HK-2 (cell line): ENCODE measurements around the gene SLC39A7.
A peak's percentile ranks its signal among the peaks of the same experiment; 100 is the strongest.

Experiments
- DNase-seq: peaks from one replicate; pipeline ENCODE4 v3.0.0-alpha.2; 2018; ENCODE audit not compliant: unreplicated experiment

SLC39A7 gene, protein sequence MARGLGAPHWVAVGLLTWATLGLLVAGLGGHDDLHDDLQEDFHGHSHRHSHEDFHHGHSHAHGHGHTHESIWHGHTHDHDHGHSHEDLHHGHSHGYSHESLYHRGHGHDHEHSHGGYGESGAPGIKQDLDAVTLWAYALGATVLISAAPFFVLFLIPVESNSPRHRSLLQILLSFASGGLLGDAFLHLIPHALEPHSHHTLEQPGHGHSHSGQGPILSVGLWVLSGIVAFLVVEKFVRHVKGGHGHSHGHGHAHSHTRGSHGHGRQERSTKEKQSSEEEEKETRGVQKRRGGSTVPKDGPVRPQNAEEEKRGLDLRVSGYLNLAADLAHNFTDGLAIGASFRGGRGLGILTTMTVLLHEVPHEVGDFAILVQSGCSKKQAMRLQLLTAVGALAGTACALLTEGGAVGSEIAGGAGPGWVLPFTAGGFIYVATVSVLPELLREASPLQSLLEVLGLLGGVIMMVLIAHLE

DNA sequence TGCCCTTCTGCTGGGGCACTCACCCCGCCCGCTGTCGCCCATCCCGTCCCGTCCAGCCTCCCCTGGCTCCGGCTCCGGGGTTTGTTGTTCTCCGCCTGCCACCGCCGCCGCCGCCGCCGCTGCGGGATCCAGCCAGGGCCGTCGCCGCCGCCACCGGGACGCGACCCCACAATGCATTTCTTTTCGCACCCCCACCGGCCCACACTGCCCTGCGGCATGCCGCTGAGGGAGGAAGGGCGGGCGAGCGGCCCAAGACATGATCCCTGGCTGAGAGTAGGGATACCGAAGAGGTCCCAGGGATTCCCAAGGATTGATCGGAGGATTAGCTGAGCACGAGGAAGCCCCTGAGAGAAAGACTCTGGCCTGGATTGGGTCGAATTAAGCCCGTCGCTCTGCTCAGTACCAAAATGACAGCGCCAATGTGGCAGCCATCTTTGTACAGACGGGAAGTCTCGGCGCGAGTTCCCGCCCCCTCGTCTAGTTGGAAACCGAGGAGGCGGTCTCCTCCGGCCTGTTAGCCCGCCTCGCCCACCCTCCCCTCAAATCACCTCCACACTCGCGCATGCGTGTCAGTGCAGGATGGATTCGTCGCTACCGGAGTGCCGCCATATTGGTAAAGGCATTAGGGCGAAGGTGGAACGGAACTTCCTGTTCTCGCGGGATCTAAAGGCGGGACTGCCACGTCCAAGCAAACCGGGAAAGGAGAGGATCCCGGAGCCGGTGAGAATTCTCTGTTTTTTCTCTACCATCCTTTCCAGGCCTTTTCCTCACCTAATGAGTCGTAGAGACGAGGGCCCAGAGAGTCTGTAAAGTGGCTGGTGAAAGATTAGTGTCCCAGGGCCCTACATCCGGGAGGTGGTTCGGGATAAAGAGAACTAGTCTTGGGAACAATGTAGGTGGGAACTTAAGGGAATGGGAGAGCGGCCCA is at the start of gene SLC39A7, which contains the start of gene RXRB:
Gene SLC39A7, plus strand, starts transcription at position 649 of the 928 bp plus-strand sequence. CDS start 379 bp downstream, outside the sequence.
Gene RXRB, minus strand, starts transcription at position 447 of the 928 bp plus-strand sequence. Its CDS starts 189 bp downstream, at position 258.
- DNase-seq: peak; percentile 99

DNA sequence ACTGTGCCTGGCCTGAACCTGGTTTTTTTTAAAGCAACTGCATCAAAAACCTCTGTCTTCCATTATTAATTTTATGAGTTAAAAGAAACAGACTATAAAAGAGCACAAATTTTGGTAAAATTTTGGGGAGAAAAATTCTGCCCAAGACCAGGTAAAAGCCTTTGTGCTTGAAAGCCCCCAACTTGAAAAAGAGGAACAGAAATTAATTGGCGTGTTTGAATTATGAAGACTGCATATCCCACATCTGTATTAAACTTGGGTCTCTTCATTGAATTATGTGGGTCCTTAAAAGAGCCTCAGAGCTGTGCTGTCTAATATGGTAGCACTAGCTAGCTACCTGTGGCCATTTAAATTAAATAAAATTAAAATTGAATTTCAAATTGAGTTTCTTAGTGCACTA is 49.6 kb upstream of the SLC39A7 start:
- no peak for DNase-seq

DNA sequence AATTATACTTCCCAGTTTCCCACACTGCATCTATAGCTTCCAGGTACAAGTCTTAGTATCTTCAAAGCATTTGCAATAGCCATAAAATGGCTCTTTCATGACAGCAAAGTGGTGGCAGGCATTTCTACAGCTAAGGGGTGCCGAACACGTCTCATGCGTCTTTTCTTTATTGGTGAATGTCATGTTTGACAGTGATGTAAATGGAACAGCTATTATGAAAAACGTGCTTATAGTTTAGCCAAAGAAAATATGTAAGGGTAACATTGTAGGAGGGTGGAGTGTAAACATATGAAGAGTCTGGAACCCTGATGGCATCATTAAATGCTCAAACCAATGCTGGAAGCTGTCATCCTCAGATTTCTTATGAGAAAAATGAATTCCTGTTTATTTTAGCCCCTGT is 46.3 kb upstream of the SLC39A7 start:
- DNase-seq: no peak

DNA sequence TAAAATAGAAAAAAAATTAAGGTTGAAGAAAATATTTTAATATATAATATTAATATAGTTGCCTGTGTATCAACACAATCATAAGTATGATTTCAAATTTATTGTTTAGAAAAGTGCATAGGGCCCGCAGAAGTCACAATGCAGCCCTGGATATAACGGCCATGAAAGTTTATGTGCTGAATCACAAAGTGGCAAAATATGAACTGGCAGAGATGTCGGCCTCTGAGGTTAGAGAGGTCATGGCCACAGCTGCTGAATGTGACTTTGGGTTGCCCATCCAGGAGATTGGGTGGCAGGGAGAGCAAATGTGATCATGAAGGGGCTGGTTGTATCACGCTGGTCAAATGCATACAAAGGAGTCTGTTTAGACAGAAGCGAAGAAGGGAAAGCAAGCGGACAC is 44.1 kb upstream of the SLC39A7 start:
- no peak for DNase-seq

DNA sequence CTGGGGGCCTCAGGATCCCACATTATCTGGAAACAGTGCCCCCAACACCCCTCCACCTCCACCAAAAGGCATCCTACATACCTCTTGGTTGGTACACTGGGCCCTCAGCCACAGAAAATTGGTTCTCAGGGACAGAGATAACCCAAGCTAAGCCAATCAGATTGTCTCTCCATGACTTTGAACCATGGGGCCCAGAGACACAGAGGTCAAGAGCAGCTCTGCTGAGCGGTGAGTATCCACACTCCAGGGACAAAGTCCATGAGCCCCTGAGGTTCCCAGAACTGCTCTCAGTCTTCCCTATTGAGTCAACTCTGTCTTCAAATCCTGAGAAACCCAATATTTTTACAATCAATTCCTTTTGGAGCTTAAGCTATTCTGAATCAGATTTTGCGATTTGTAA is 43.7 kb upstream of the SLC39A7 start:
- DNase-seq: no peak

DNA sequence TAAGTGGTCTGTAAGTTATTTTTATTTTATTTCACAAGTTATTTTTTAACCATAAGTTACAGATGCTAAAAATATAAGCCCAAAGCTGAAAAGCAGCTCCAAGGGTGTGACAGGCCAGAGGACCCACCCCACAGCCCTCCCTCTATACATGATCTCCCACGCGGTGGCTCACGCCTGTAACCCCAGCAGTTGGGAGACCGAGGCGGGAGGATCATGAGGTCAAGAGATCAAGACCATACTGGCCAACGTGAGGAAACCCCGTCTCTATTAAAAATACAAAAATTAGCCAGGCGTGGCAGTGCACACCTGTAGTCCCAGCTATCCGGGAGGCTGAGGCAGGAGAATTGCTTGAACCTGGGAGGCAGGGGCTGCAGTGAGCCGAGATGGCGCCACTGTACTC is 40.6 kb upstream of the SLC39A7 start:
- DNase-seq: no peak

DNA sequence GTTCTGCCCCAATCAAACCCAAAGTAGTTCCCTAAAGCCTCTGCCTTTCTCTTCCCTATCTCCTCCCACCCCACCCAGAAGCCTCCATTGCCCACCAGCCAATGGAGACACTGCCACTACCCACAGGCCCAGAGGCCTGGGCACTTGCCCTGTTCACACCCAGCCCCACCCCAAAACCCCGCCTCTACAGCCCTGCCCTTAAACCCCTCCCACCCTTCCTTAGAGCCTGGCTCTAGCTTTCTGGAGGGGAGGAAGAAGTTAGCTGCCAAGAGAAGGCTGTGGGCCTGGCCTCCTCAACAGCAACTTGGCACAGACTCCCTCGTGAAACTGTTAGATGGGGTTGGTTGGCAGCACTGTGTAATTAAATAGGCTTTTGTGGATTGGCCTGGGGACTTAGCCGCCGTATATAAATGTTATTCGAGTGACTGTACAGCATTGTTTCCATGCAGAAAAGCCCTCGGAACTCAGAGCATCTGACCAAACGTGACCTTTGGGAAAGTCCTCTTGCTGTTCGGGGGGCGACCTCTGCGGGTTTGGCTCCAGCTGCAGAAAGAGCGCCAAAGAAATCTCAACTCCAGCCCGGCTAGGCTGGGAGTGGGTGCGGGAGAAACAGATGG is 39.8 kb upstream of the SLC39A7 start:
- peak; percentile 42 for DNase-seq

DNA sequence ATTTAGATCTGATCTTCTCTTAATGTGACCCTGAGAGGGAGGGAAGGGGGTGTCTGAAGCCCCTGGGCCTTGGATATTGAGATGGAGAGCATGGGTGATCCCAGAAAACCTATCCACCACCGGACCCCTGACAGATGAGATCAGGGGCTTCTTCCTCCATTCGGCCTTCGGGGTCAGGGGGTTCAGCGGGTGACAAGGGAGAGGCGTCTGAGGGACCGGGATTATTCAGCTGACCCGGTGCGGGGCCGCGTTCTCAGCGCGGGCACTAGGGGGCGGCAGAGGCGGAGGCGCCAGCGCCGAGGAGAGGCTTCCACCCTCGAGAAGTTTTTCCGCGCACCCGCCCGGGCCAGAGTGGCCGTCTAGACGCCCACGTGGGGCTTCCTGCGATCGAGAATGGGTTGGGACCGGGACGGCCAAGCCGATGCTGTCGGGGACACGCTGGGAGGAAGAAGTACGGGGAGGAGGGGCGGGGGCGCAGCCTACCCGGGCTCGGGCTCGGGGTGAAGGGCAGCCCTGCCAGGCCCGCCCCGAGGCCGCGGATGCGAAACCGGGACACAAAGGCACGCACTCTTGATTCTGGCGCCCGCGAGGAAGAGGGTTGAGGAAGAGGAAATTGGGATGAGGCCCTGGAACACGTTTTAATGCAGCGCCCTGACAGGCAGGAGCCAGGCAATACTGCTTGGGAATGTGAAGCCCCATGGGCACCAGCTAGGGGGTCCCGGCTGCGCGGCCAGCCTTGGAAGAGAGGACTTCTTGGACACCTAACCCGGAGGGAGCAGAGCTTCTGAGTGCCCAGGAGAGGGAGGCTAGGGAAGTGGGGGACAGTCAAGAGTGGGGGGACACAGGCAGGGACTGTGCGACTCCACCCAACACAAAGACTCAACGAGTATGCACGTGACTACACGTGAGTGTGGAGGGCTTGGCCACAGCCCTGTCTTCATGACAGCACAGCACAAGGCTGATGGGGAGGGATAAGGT is 39.0 kb upstream of the SLC39A7 start:
- DNase-seq: peak; percentile 85

DNA sequence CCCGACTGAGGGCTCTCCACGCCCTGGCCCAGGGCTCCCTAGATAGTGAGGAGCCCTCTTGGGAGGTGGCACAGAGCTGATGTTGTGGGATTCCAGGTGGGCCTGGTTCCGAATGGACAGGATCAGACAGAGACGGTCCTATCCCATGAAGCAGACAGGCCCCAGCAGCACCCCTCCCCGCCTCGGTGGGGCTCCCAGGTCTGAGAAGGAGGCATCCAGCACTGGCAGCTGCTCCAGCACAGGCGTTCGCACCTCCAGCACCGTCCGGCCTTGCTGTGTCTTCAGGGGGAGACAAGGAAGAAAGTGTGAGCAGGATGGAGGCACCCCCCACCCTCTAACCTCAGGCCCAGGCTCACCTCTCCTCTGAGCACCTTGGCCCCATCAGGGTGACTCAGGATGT is 37.1 kb upstream of the SLC39A7 start:
- no peak for DNase-seq

DNA sequence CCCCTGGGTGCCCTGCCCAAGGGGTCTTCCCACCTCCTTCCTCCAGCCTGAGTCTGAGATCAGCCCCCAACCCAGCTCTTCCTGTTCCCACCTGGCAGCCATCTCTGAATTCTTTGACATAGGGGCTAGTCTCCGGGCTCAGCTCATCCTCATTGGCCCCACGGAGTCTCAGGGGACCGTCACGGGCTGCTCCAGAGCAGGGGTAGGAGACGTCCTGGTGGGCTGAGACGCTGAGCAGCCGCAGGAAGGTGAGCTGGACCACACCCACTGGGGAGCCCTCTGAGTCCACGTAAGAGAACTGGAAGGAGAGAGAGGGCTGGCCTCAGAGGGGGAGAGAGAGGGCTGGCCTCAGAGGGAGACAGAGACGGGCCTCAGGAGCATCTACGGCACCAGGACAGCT is 36.5 kb upstream of the SLC39A7 start:
- DNase-seq: no peak

DNA sequence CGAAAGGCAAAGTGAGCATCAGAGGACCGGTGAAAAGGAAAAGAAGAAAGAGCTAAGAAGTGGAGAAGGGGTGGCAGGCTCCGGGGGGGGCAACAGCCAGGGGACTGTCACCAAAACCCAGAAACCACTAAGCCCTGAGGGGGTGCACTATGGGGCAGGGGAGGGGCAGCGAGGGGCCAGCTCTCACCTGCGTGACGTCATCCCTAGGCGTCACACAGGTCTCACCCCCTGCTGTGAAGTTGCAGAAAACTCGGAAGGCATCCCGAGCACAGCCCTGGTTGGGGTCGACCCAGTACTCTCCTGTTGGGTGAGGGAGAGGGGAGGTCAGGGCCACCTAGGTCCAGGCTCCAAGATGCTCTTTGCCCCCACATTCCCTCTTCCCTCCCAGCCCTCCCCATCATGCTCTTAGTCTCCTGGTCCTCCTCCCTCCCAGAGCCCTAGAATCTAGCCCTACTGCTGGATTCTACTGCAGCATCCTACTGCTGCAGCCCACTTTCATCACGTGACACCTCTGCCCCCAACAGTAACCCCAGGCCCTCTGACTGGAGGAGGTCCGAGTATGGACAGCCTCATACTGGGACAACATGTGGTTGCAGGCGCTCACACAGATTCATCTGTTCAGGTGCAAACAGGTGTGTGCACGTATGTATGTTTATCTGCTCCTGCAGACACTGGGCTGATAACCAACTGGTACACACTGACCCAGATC is 35.8 kb upstream of the SLC39A7 start:
- DNase-seq: no peak

DNA sequence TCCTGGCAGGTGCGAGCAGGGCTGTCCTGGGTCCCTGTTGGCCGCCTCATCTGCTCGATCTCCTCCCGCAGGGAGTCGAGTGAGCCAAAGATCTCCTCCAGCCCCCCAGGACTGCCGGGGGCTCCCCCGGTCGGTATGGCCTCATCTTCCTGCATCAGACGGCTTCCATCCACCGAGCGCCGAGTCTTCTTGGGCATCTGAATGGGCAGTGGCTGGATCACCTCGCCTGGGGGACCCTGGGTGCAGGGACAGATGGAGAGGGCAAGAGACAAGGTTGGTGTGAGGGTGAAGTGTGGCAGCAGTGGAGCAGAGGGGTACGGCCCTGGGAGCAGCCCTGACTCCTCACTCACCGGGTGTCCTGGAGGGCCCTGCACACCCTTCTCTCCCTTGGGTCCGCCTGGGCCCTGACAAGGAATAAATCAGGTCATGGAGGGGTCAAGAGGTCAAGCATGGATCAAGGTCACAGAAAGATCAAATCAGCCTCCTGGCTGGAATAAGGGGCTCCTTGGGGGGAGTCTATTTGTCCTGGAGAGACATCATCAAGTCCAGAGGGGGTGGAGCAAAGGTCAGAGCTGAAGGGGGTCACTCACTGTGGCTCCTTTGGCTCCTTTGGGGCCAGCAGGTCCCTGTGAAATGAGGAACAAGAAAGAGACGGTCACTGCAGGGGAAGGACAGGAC is 34.9 kb upstream of the SLC39A7 start:
- no peak for DNase-seq

DNA sequence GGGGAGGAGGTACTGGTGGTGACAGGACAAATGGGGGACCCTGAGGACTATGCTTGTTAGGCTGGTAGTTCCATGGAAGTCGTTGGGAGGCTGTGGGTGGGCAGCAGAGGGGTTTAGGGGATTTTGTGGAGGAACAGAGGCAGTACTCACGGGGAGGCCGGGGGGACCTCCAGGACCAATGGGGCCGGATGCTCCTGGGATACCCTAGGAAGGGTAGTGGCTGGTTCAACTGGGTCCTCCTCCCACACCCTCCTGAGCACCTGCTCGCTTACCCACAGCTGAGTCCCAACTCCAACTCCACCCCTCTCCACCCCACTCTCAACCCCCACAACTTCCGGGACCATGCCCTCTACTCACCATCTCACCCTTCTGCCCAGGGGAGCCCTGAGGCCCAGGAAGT is 34.3 kb upstream of the SLC39A7 start:
- no peak for DNase-seq

DNA sequence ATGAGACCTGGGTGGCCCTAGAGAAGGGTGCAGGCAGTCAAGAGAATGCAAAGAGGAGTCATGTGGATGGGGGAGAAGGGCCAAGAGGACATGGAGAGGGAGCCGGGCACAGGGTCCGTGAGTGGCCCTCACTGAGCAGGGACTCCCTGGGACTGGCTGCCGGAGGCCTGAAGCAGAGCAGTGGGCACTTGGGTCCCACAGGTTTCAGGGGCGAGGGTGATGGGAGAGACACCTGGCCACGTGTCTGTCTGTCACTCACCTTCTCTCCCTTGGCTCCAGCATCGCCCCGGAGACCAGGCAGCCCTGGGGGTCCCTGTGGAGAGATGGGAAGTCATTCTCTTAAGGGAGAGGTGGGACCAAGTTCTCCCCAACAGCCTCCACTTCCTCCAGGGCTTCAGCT is 33.9 kb upstream of the SLC39A7 start:
- no peak for DNase-seq

DNA sequence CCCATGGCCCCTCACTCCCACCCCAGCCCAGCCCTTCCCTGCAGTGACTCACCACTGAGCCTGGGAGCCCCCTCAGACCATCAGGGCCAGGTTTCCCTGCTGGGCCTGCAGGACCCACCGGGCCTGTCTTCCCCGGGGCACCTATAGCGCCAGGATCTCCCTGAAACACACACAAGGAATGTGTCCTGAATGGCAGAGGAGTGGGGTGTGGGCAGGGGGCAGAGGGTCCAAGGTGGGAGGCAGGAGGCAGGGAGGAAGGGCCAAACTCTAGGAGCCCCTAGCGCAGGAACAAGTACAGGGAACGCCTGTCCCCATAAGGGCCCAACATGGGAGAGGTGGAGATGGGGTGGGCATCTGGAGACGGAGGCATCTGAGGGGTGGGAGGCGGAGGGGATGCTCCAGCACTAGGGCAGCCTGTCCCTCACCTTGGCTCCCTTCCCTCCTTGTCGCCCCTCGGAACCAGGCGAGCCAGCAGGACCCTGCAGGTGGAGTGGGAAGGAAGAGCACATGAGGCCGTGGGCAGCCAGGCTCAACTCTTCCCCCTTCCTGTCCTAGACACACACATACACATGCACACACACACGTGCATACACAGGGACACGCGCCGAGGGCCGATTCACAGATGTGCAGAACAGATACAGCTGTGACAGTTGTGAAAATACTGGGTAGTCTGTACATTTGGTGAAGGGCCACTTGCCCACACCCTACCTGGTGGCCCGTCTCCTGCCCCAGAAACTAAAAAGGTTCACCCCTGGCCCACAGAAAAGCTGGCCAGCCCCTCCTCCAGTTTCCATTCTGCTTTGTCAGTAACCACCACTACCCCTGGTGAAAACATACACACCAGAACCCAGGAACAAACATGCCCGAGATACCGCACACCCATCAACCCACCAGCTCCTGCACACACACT is 33.0 kb upstream of the SLC39A7 start:
- no peak for DNase-seq

DNA sequence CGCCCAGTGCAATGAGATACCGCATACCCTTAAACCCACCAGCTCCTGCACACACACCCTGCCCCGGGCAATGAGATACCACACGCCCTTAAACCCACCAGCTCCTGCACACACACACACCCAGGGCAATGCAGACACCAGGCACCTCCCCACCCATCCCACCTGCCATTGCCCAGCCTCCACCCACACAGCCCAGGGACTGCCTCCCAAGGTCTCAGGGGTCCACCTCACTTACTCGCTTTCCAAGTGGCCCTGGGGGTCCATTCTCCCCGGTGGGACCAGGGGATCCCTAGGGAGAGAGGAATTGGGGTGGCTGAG is 32.4 kb upstream of the SLC39A7 start:
- no peak for DNase-seq

DNA sequence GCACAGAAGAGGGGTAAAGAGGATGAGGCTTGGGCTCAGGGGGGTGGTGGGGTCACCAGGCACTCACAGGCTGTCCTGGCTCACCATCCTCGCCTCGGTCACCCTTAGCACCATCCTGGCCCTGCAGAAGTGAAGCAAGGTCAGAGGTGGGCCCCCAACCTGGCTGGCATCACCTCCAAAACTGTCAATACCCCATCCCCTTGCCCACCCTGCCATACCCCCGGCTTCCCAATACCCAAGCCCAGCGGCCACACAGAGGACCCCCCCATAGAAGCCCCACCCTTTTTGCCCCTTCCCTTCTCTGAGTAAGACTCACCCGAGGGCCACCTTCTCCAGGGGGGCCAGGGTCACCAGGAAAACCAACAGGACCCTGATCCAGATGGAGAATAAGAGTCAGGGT is 32.0 kb upstream of the SLC39A7 start:
- no peak for DNase-seq

DNA sequence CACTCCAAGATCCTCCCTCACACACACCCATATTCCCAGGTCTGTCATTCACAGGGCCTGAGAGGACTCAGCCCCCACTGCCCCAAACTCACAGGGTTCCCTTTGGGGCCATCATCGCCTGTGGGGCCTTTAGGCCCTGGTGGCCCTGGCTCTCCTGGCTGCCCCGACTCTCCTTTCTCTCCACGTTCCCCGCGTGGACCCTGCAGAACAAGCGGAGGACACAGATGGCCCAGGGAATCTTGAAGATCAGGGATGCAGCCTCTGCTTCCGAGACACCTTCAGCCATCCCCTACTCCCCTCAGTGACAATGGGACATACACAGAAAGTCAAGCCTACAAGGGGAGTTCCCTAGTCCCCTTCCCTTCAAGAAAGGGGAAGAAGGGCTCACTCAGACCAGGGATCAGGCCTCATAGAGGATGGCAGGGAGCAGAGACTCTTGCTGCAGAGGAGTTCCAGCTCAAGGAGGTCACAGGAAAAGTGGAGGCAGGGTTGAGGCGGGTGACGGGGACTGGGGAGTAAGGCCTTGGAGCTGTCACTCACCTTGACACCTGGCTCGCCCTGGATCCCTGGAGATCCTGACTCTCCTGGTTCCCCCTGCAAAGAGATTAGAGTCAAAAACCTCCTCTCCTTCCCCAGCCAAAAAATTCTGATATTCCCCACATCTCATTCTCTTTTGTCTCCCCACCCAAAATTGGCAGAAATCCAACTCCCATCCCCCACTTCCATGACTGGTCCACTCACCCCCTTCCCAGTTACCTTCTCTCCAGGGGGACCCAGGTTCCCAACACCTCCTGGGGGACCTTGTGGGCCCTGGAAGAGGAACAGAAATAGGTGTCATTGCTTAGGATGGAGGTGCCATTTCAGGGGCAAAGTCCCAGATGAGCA is 31.1 kb upstream of the SLC39A7 start:
- DNase-seq: no peak
